H9 (cell line): ENCODE data around the gene KCNQ2. TPM values are rescaled to one million over a fixed set of nuclear protein-coding genes. Genes with fewer than 3 reads are reported as not detected.

Source experiments
- DNase-seq: peaks from one replicate; pipeline ENCODE4 v3.0.0-alpha.2; 2017
- H2AFZ ChIP-seq: one replicate; pipeline ENCODE4 v1.6.1; 2013; ENCODE audit warnings: mild to moderate bottlenecking, low read length, control low read depth, moderate library complexity
- H2AK5ac ChIP-seq: 2 replicates; pipeline ENCODE4 v1.6.1; 2013; ENCODE audit warnings: low read length, control low read depth, mixed read lengths; ENCODE audit not compliant: insufficient read length
- H2BK120ac ChIP-seq: one replicate; pipeline ENCODE4 v1.6.1; 2013; ENCODE audit warnings: low read depth, mild to moderate bottlenecking, low read length, control low read depth, inconsistent platforms; ENCODE audit not compliant: poor library complexity, severe bottlenecking
- H2BK12ac ChIP-seq: 2 replicates; pipeline ENCODE4 v1.6.1; 2013; ENCODE audit warnings: low read length, control low read depth, mixed read lengths, low read depth; ENCODE audit not compliant: insufficient read length
- H2BK15ac ChIP-seq: 2 replicates; pipeline ENCODE4 v1.6.1; 2013; ENCODE audit warnings: low read depth, low read length, control low read depth
- H2BK20ac ChIP-seq: one replicate; pipeline ENCODE4 v1.6.1; 2013; ENCODE audit warnings: low read depth, mild to moderate bottlenecking, low read length, control low read depth, inconsistent platforms; ENCODE audit not compliant: poor library complexity, severe bottlenecking
- H2BK5ac ChIP-seq: 2 replicates; pipeline ENCODE4 v1.6.1; 2013; ENCODE audit warnings: low read length, control low read depth, mixed read lengths; ENCODE audit not compliant: insufficient read length
- H3K14ac ChIP-seq: 2 replicates; pipeline ENCODE4 v1.6.1; 2013; ENCODE audit warnings: low read length, control low read depth; ENCODE audit not compliant: insufficient read depth
- H3K18ac ChIP-seq: 2 replicates; pipeline ENCODE4 v1.6.1; 2013; ENCODE audit warnings: low read depth, mild to moderate bottlenecking, mixed read lengths, low read length, control low read depth; ENCODE audit not compliant: insufficient read length
- H3K23ac ChIP-seq: 2 replicates; pipeline ENCODE4 v1.6.1; 2013; ENCODE audit warnings: low read length, control low read depth, mixed read lengths, low read depth; ENCODE audit not compliant: insufficient read length
- H3K23me2 ChIP-seq: 2 replicates; pipeline ENCODE4 v1.6.1; 2013; ENCODE audit warnings: low read depth, mild to moderate bottlenecking, mixed read lengths, low read length, control low read depth; ENCODE audit not compliant: insufficient read length, poor library complexity, severe bottlenecking
- H3K27ac ChIP-seq: 2 replicates; pipeline ENCODE4 v1.5.1; 2013; ENCODE audit warnings: low read length, control low read depth, mixed read lengths, low read depth; ENCODE audit not compliant: insufficient read length
- H3K27me3 ChIP-seq: 2 replicates; pipeline ENCODE4 v1.6.1; 2013; ENCODE audit warnings: low read length, control low read depth, inconsistent platforms; ENCODE audit not compliant: insufficient read depth
- H3K4ac ChIP-seq: 2 replicates; pipeline ENCODE4 v1.6.1; 2013; ENCODE audit warnings: low read depth, mild to moderate bottlenecking, control low read depth, inconsistent platforms, low read length, moderate library complexity
- H3K4me1 ChIP-seq: 2 replicates; pipeline ENCODE4 v1.6.1; 2013; ENCODE audit warnings: low read length, control low read depth, inconsistent platforms; ENCODE audit not compliant: insufficient read depth
- H3K4me2 ChIP-seq: 2 replicates; pipeline ENCODE4 v1.6.1; 2013; ENCODE audit warnings: low read length, control low read depth, mixed read lengths; ENCODE audit not compliant: insufficient read length, insufficient read depth
- H3K56ac ChIP-seq: 2 replicates; pipeline ENCODE4 v1.6.1; 2013; ENCODE audit warnings: low read depth, mild to moderate bottlenecking, mixed read lengths, low read length, control low read depth; ENCODE audit not compliant: insufficient read length
- H3K79me1 ChIP-seq: 2 replicates; pipeline ENCODE4 v1.6.1; 2013; ENCODE audit warnings: low read depth, mild to moderate bottlenecking, moderate library complexity, low read length, control low read depth, inconsistent platforms; ENCODE audit not compliant: insufficient read depth, poor library complexity, severe bottlenecking
- H3K79me2 ChIP-seq: 2 replicates; pipeline ENCODE4 v1.6.1; 2013; ENCODE audit warnings: low read length, control low read depth, inconsistent platforms; ENCODE audit not compliant: insufficient read depth
- H3K9ac ChIP-seq: 2 replicates; pipeline ENCODE4 v1.6.1; 2013; ENCODE audit warnings: low read length, control low read depth, mixed read lengths; ENCODE audit not compliant: insufficient read length; ENCODE audit errors: extremely low read depth
- H3K9me3 ChIP-seq: one replicate; pipeline ENCODE4 v1.6.1; 2013; ENCODE audit warnings: low read depth, low read length, inconsistent platforms; ENCODE audit not compliant: control insufficient read depth
- H3T11ph ChIP-seq: one replicate; pipeline ENCODE4 v1.6.1; 2013; ENCODE audit warnings: mild to moderate bottlenecking, low read length, control low read depth, inconsistent platforms
- H4K20me1 ChIP-seq: one replicate; pipeline ENCODE4 v1.6.1; 2013; ENCODE audit not compliant: control insufficient read depth, insufficient read length, insufficient read depth
- H4K5ac ChIP-seq: 2 replicates; pipeline ENCODE4 v1.6.1; 2013; ENCODE audit warnings: low read depth, mild to moderate bottlenecking, mixed read lengths, low read length, control low read depth; ENCODE audit not compliant: insufficient read length
- H4K8ac ChIP-seq: replicated peaks from 2 replicates; pipeline ENCODE4 v1.6.1; 2013; ENCODE audit warnings: low read length, control low read depth, mixed read lengths, low read depth; ENCODE audit not compliant: insufficient read length
- H4K91ac ChIP-seq: 2 replicates; pipeline ENCODE4 v1.6.1; 2013; ENCODE audit warnings: low read depth, mild to moderate bottlenecking, moderate library complexity, mixed read lengths, low read length, control low read depth; ENCODE audit not compliant: insufficient read length
- H3K27ac Mint-ChIP-seq, 3 experiments: 2 replicates in 2 of 3; 3 replicates in 1 of 3; pipeline ENCODE4 v1.8.0; 2020 to 2021; ENCODE audit warnings: mixed read lengths in 3 of 3, mild to moderate bottlenecking in 1 of 3, moderate library complexity in 1 of 3
- H3K27me3 Mint-ChIP-seq: 2 replicates; pipeline ENCODE4 v1.8.0; 2021; ENCODE audit warnings: low read depth, mild to moderate bottlenecking, moderate library complexity, mixed read lengths
- H3K36me3 Mint-ChIP-seq, 3 experiments: 2 replicates in 2 of 3; 3 replicates in 1 of 3; pipeline ENCODE4 v1.8.0; 2020 to 2021; ENCODE audit warnings: low read depth in 3 of 3, mixed read lengths in 3 of 3; ENCODE audit not compliant: insufficient read depth in 1 of 3
- H3K4me1 Mint-ChIP-seq, 2 experiments: 2 replicates each; pipeline ENCODE4 v1.8.0; 2020; ENCODE audit warnings: mixed read lengths in 2 of 2
- H3K4me3 Mint-ChIP-seq, 2 experiments: 2 replicates in 1 of 2; 3 replicates in 1 of 2; pipeline ENCODE4 v1.8.0; 2020 to 2021; ENCODE audit warnings: mild to moderate bottlenecking in 2 of 2, mixed read lengths in 2 of 2, moderate library complexity in 1 of 2
- H3K9me3 Mint-ChIP-seq, 2 experiments: 2 replicates in 1 of 2; 3 replicates in 1 of 2; pipeline ENCODE4 v1.8.0; 2020; ENCODE audit warnings: mild to moderate bottlenecking in 2 of 2, mixed read lengths in 2 of 2, moderate library complexity in 1 of 2
- CTCF ChIP-seq: fragments of 200-600 bp; sonication (generic); conservative IDR thresholded peaks from 3 replicates; pipeline ENCODE4 v1.8.0; 2021; ENCODE audit warnings: antibody characterized with exemption, mild to moderate bottlenecking
- WGBS: extraction: QIAGEN DNeasy Blood & Tissue Kit; methylation state at CpG from one replicate; pipeline ENCODE4 v1.1.7; 2013; ENCODE audit warnings: missing lambda C conversion rate, low lambda C conversion rate, mixed read lengths; ENCODE audit not compliant: insufficient read length; ENCODE audit errors: extremely low coverage; 5-methylcytosine and 5-hydroxymethylcytosine counted together
- total RNA-seq: library from RNA; stranded (reverse); gene quantifications from 2 replicates; pipeline ENCODE4 v1.2.1, GENCODE V29; 2021

KCNQ2 gene
- total RNA-seq, 1 experiment from 2014 or later = 69.2 TPM

GRCh38 chr20:63472862-63473390 lies 471 bp upstream of the KCNQ2 start:
- Histone ChIP-seq H3K9me3 (no peaks in the 10 kb centered on the region), H3T11ph (no peak overlapping the region), H2BK20ac (no peak overlapping the region), H4K91ac (no peak overlapping the region), H3K14ac (no peak overlapping the region), H2BK15ac (no peak overlapping the region), H3K27me3 (no peaks in the 10 kb centered on the region), H2AFZ (no peak overlapping the region), H3K4ac (no peak overlapping the region), H3K27ac (no peak overlapping the region), H3K4me2 (no peak overlapping the region), H4K20me1 (no peaks in the 10 kb centered on the region), H3K79me2 (peaks cover 6% of the 10 kb centered on the region; the same call in 1 of the 2 replicates), H2BK5ac (no peak overlapping the region), H3K56ac (no peak overlapping the region), H2BK120ac (no peak overlapping the region), H2AK5ac (no peak overlapping the region), H4K5ac (no peak overlapping the region), H3K18ac (no peak overlapping the region), H3K9ac (no peak overlapping the region), H3K23me2 (no peaks in the 10 kb centered on the region), H3K4me1 (no peaks in the 10 kb centered on the region), H3K23ac (no peak overlapping the region), H3K79me1 (no peaks in the 10 kb centered on the region), H2BK12ac (no peak overlapping the region), H4K8ac (no peak overlapping the region)
- peaks cover 24 to 37% of the 10 kb centered on the region in 2 experiments for H3K4me1 Mint-ChIP-seq
- H3K27me3 Mint-ChIP-seq = peaks cover 37% of the 10 kb centered on the region
- no peak overlapping the region; a peak in 1 of 5 replicates for H3K4me3 Mint-ChIP-seq
- H3K36me3 Mint-ChIP-seq = no peaks in the 10 kb centered on the region
- DNase-seq = no peak
- H3K9me3 Mint-ChIP-seq = no peaks in the 10 kb centered on the region; a peak in 1 of 5 replicates
- H3K27ac Mint-ChIP-seq = no peak overlapping the region
- no CpG with 5 or more reads among the region's 13 CpGs for WGBS
- TF ChIP-seq CTCF = no peak
